SK-N-SH (cell line): Measurements from ENCODE around the gene CYP26B1. TPM values are rescaled to one million over a fixed set of nuclear protein-coding genes. Genes with fewer than 3 reads are reported as not detected.
A peak's percentile ranks its signal among the peaks of the same experiment; 100 is the strongest.

Experiments
- CTCF ChIA-PET: fragments of 300-600, 350-600 bp; formaldehyde crosslinking; extraction: SDS; loops from one replicate; lab custom pipeline; 2021; lab: Yijun Ruan, JAX
- POLR2A ChIA-PET: fragments of 350-600 bp; sonication (Branson Sonifier 250); formaldehyde crosslinking; extraction: SDS; loops from one replicate; lab custom pipeline; 2020; ENCODE audit warnings: antibody characterized with exemption, inconsistent platforms; lab: Yijun Ruan, JAX
- DNase-seq: peaks from one replicate; pipeline ENCODE4 v3.0.0; 2012
- H2AFZ ChIP-seq: fragments of 200-600 bp; sonication (generic); 2 replicates; pipeline ENCODE4 v1.8.1; 2016; ENCODE audit warnings: antibody characterized with exemption, mild to moderate bottlenecking, low read depth
- H3F3A ChIP-seq: fragments of 200-600 bp; sonication (generic); replicated peaks from 2 replicates; pipeline ENCODE3; 2016; ENCODE audit warnings: antibody characterized with exemption, mild to moderate bottlenecking; ENCODE audit not compliant: insufficient read depth
- H3K27ac ChIP-seq, 2 experiments: fragments of 200-500 bp in 1 of 2; fragments of 200-600 bp in 1 of 2; sonication (Bioruptor generic) in 1 of 2; sonication (generic), shearing (Covaris generic) in 1 of 2; 2 replicates each; pipeline versions ENCODE4 v1.5.1 to v1.6.1; 2014 to 2016; ENCODE audit warnings: low read depth in 2 of 2, inconsistent platforms in 1 of 2, low read length in 1 of 2, mild to moderate bottlenecking in 1 of 2, mixed read lengths in 1 of 2
- H3K27me3 ChIP-seq: fragments of 200-600 bp; sonication (generic), shearing (Covaris generic); 2 replicates; pipeline ENCODE4 v1.6.1; 2016; ENCODE audit warnings: mixed run types; ENCODE audit not compliant: insufficient read depth
- H3K36me3 ChIP-seq, 2 experiments: fragments of 200-500 bp in 1 of 2; fragments of 200-600 bp in 1 of 2; sonication (Bioruptor generic) in 1 of 2; sonication (generic) in 1 of 2; replicated peaks in 1 of 2; 2 replicates each; pipeline versions ENCODE3 to v1.5.1; 2014 to 2016; ENCODE audit warnings: low read length in 1 of 2, mild to moderate bottlenecking in 1 of 2; ENCODE audit not compliant: insufficient read depth in 2 of 2, control insufficient read depth in 1 of 2
- H3K4me1 ChIP-seq, 2 experiments: fragments of 200-500 bp in 1 of 2; fragments of 200-600 bp in 1 of 2; sonication (Bioruptor generic) in 1 of 2; sonication (generic), shearing (Covaris generic) in 1 of 2; 2 replicates each; pipeline versions ENCODE4 v1.5.1 to v1.6.1; 2014 to 2016; ENCODE audit warnings: low read depth in 1 of 2, low read length in 1 of 2, mixed run types in 1 of 2; ENCODE audit not compliant: insufficient read depth in 2 of 2, control insufficient read depth in 1 of 2
- H3K4me2 ChIP-seq: fragments of 200-600 bp; sonication (generic), shearing (Covaris generic); 2 replicates; pipeline ENCODE4 v1.6.1; 2017; ENCODE audit warnings: mixed run types
- H3K4me3 ChIP-seq, 2 experiments: fragments of 200-500 bp in 1 of 2; fragments of 200-600 bp in 1 of 2; sonication (Bioruptor generic) in 1 of 2; sonication (generic), shearing (Covaris generic) in 1 of 2; 2 replicates each; pipeline versions ENCODE4 v1.5.1 to v1.8.1; 2014 to 2016; ENCODE audit warnings: low read depth in 2 of 2, inconsistent platforms in 1 of 2, low read length in 1 of 2, mild to moderate bottlenecking in 1 of 2, mixed read lengths in 1 of 2, moderate library complexity in 1 of 2
- H3K79me2 ChIP-seq: fragments of 200-600 bp; sonication (generic); 2 replicates; pipeline ENCODE4 v1.8.1; 2017; ENCODE audit warnings: mild to moderate bottlenecking; ENCODE audit not compliant: insufficient read depth
- H3K9ac ChIP-seq: fragments of 200-600 bp; sonication (generic); 2 replicates; pipeline ENCODE4 v1.6.1; 2017; ENCODE audit warnings: mixed run types
- H3K9me2 ChIP-seq: fragments of 200-600 bp; sonication (generic); 2 replicates; pipeline ENCODE4 v1.6.1; 2017; ENCODE audit warnings: mixed run types
- H3K9me3 ChIP-seq: fragments of 200-600 bp; sonication (generic); 2 replicates; pipeline ENCODE4 v1.6.1; 2017; ENCODE audit warnings: mixed run types, mild to moderate bottlenecking, moderate library complexity
- H4K20me1 ChIP-seq: fragments of 200-600 bp; sonication (generic); 2 replicates; pipeline ENCODE4 v1.6.1; 2017; ENCODE audit warnings: mild to moderate bottlenecking, mixed run types; ENCODE audit not compliant: insufficient read depth
- ELF1 ChIP-seq: IDR thresholded peaks from 2 replicates; pipeline ENCODE4 v1.4.0; 2012
- EZH2phosphoT487 ChIP-seq: fragments of 200-600 bp; sonication (generic); IDR thresholded peaks from 2 replicates; pipeline ENCODE4 v1.6.1; 2017; ENCODE audit warnings: low read depth, mixed run types, mild to moderate bottlenecking, antibody characterized with exemption, moderate library complexity, borderline replicate concordance
- FOSL2 ChIP-seq: IDR thresholded peaks from 2 replicates; pipeline ENCODE4 v1.4.0; 2012; ENCODE audit warnings: low read depth, mild to moderate bottlenecking, moderate library complexity, borderline replicate concordance
- JUND ChIP-seq: IDR thresholded peaks from 2 replicates; pipeline ENCODE4 v1.4.0; 2012
- MAX ChIP-seq: IDR thresholded peaks from 2 replicates; pipeline ENCODE4 v1.4.0; 2012; ENCODE audit warnings: low read depth
- NRF1 ChIP-seq: IDR thresholded peaks from 2 replicates; pipeline ENCODE4 v1.6.1; 2012; ENCODE audit warnings: low read depth, mild to moderate bottlenecking, low read length
- RFX5 ChIP-seq: IDR thresholded peaks from 2 replicates; pipeline ENCODE4 v1.6.1; 2012; ENCODE audit warnings: mild to moderate bottlenecking, improper control_type of control experiment, low read length
- TCF12 ChIP-seq: IDR thresholded peaks from 2 replicates; pipeline ENCODE4 v1.4.0; 2012
- TEAD4 ChIP-seq: IDR thresholded peaks from 2 replicates; pipeline ENCODE4 v1.4.0; 2012; ENCODE audit warnings: mild to moderate bottlenecking, borderline replicate concordance; ENCODE audit not compliant: insufficient read depth
- USF2 ChIP-seq: fragments of 150-350 bp; IDR thresholded peaks from 2 replicates; pipeline ENCODE4 v1.6.1; 2017; ENCODE audit warnings: antibody characterized with exemption, low read length, low read depth, borderline replicate concordance
- WGBS: methylation state at CpG from one replicate; pipeline ENCODE4 v1.1.6; 2017; ENCODE audit warnings: low lambda C conversion rate; 5-methylcytosine and 5-hydroxymethylcytosine counted together
- polyA plus RNA-seq, 3 experiments: library from polyadenylated mRNA; depleted of rRNA; stranded (reverse); fragments of >200 nt; gene quantifications; 2 replicates each; pipeline ENCODE4 v1.2.3, GENCODE V29; 2012
- TF ChIP-seq, protein P1 (sequence below): IDR thresholded peaks from 2 replicates; pipeline ENCODE4 v1.4.0; 2012; ENCODE audit warnings: low read depth, borderline replicate concordance

Gene CYP26B1
- polyA plus RNA-seq, 1 of the 3 experiments (the other 2 are of a cell fraction), result 0.33 TPM

GRCh38 chr2:72133721-72134407, 13.8 kb downstream of the CYP26B1 start:
- no peak overlapping the region for H3K27ac ChIP-seq
- POLR2A ChIA-PET, result no interaction called here
- H3K27me3 ChIP-seq, result no peaks in the 10 kb centered on the region; the same call in 1 of the 2 replicates
- H3K9me2 ChIP-seq, result no peaks in the 10 kb centered on the region
- no peaks in the 10 kb centered on the region for H3F3A ChIP-seq
- H3K79me2 ChIP-seq, result no peaks in the 10 kb centered on the region
- H3K4me3 ChIP-seq, result no peak overlapping the region
- no peaks in the 10 kb centered on the region for H4K20me1 ChIP-seq
- H3K9me3 ChIP-seq, result no peaks in the 10 kb centered on the region
- H3K36me3 ChIP-seq, result no peaks in the 10 kb centered on the region
- H3K9ac ChIP-seq, result no peak overlapping the region
- 55% methylated on average over 9 of the region's 11 CpGs for WGBS
- H2AFZ ChIP-seq, result no peak overlapping the region
- CTCF ChIA-PET, result interaction anchor here (0.8 to 2.2 kb wide), 4 partner anchors 10 to 624 kb away, joined by 3 to 7 read pairs (median 5); no protein-coding TSS in a partner anchor
- no peaks in the 10 kb centered on the region for H3K4me1 ChIP-seq
- TF ChIP-seq TEAD4 (no peak), TCF12 (no peak)
- DNase-seq, result peak; percentile 29
- no peak overlapping the region for H3K4me2 ChIP-seq

DNA sequence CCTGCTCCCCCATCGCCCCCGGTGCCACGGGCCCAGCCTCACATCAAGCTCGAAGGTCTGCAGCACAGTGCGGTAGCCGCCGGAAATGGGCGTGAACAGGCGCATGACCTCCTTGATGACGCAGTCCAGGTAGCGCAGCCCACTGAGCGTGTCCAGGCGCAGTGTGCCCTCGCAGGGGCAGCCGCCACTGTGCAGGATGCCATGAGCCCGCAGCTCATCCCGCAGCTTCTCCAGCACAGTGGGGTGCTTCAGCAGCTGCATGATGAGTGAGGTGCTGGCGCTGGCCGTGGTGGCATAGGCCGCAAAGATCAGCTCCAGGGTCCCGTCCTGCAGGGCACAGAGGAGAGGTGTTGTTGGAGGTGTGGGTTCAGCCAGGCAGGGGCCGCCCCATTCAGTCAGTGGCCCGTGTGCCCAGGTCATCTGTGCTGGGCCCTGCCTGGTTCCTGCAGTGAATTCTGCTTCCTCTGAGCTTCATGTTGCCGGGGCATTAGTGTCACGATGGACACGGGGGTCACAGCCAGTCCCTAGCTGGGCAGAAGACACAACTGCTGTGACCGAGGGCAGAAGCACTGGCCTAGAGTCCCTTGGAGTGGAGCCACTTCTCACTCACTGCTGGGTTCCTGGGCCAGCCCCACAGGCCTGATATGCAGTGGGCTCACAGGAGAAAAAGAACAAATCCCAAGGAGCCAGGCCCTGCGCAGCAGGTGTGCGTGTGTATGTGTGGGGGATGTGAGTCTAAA, 14.5 kb downstream of the CYP26B1 start:
- TF ChIP-seq, protein P1, sequence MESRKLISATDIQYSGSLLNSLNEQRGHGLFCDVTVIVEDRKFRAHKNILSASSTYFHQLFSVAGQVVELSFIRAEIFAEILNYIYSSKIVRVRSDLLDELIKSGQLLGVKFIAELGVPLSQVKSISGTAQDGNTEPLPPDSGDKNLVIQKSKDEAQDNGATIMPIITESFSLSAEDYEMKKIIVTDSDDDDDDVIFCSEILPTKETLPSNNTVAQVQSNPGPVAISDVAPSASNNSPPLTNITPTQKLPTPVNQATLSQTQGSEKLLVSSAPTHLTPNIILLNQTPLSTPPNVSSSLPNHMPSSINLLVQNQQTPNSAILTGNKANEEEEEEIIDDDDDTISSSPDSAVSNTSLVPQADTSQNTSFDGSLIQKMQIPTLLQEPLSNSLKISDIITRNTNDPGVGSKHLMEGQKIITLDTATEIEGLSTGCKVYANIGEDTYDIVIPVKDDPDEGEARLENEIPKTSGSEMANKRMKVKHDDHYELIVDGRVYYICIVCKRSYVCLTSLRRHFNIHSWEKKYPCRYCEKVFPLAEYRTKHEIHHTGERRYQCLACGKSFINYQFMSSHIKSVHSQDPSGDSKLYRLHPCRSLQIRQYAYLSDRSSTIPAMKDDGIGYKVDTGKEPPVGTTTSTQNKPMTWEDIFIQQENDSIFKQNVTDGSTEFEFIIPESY, result no peak
- H2AFZ ChIP-seq, result no peak overlapping the region
- H3K79me2 ChIP-seq, result no peaks in the 10 kb centered on the region
- no peaks in the 10 kb centered on the region for H3F3A ChIP-seq
- no peaks in the 10 kb centered on the region for H3K9me2 ChIP-seq
- H3K4me1 ChIP-seq, result no peaks in the 10 kb centered on the region
- CTCF ChIA-PET, result interaction anchor here (0.6 to 1.6 kb wide), 5 partner anchors 9 to 623 kb away, joined by 3 to 6 read pairs (median 4); no protein-coding TSS in a partner anchor
- H4K20me1 ChIP-seq, result no peaks in the 10 kb centered on the region
- H3K27me3 ChIP-seq, result no peaks in the 10 kb centered on the region; the same call in 1 of the 2 replicates
- no peak overlapping the region for H3K27ac ChIP-seq
- H3K9me3 ChIP-seq, result no peaks in the 10 kb centered on the region
- H3K4me3 ChIP-seq, result no peak overlapping the region
- no peak overlapping the region for H3K4me2 ChIP-seq
- DNase-seq, result peak; percentile 15
- POLR2A ChIA-PET, result no interaction called here
- no peaks in the 10 kb centered on the region for H3K36me3 ChIP-seq
- no peak overlapping the region for H3K9ac ChIP-seq
- WGBS, result 77% methylated on average over 5 of the region's 29 CpGs

DNA sequence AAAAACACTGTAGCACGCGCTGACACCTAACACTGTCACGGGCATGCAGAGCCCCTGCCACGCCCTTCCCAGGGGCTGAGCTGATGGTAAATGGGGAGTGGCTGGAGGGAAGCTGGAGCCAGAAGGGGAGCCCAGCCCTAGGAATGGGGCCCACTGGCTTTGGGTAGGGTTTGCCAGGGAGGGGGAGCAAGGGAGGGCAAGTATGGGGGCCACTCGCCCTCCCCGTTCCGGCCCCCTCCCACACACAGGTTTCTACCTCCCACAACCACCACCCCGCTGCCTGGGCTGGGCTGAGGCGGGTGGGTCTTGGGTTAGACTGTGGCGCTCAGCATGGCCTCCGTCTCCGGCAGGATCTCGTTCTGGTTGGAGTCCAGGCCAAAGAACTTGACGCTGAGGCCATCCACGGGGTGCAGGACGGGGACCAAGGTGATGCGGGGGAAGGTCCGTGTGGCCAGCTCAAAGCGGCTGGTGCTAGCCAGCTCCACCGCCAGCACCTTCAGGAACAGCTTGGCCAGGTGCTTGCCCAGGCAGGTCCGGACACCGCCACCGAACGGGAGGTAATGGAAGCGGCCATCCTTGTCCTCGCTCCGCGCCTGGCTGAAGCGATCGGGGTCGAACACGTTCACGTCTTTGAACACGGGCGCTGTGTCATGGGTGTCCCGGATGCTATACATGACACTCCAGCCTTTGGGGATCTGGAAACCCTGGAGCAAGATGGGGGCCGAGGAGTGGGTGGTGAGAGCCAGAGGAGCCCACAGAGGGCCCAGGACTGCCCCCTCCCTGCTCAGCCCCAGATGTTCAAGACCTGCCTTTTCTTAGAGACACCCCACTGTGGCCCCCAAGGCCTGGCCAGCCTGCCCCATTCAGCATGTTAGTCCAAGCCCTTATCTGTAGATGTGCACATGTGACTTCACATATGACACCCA, 15.5 kb downstream of the CYP26B1 start:
- H4K20me1 ChIP-seq, result no peaks in the 10 kb centered on the region
- no peaks in the 10 kb centered on the region for H3K79me2 ChIP-seq
- peak; percentile 16 for DNase-seq
- H3K9me3 ChIP-seq, result no peaks in the 10 kb centered on the region
- H3K9ac ChIP-seq, result no peak overlapping the region
- H3K4me1 ChIP-seq, result no peaks in the 10 kb centered on the region
- 69% methylated on average over 13 of the region's 37 CpGs for WGBS
- ChIA-PET POLR2A (no interaction called here), CTCF (interaction anchor here (0.6 to 1.6 kb wide), 5 partner anchors 18 to 622 kb away, joined by 3 to 6 read pairs (median 4); no protein-coding TSS in a partner anchor)
- H3K4me3 ChIP-seq, result no peak overlapping the region
- no peaks in the 10 kb centered on the region; the same call in 1 of the 2 replicates for H3K27me3 ChIP-seq
- H3K4me2 ChIP-seq, result no peak overlapping the region
- no peaks in the 10 kb centered on the region for H3K36me3 ChIP-seq
- H3K27ac ChIP-seq, result no peak overlapping the region
- H2AFZ ChIP-seq, result no peak overlapping the region
- no peaks in the 10 kb centered on the region for H3K9me2 ChIP-seq
- H3F3A ChIP-seq, result no peaks in the 10 kb centered on the region
- TF ChIP-seq MAX (no peak), FOSL2 (no peak), JUND (no peak), USF2 (no peak), EZH2phosphoT487 (no peak), ELF1 (no peak), NRF1 (no peak), RFX5 (no peak)
- TF ChIP-seq, protein P1, result no peak
